GM19193 (cell line): ENCODE data around the gene DGCR2.

Experiments
- POLR2A ChIP-seq: IDR thresholded peaks from 4 replicates; pipeline ENCODE4 v1.6.1; 2011; ENCODE audit not compliant: insufficient read depth, insufficient read length; ENCODE audit errors: extremely low read depth

DGCR2 gene

DNA sequence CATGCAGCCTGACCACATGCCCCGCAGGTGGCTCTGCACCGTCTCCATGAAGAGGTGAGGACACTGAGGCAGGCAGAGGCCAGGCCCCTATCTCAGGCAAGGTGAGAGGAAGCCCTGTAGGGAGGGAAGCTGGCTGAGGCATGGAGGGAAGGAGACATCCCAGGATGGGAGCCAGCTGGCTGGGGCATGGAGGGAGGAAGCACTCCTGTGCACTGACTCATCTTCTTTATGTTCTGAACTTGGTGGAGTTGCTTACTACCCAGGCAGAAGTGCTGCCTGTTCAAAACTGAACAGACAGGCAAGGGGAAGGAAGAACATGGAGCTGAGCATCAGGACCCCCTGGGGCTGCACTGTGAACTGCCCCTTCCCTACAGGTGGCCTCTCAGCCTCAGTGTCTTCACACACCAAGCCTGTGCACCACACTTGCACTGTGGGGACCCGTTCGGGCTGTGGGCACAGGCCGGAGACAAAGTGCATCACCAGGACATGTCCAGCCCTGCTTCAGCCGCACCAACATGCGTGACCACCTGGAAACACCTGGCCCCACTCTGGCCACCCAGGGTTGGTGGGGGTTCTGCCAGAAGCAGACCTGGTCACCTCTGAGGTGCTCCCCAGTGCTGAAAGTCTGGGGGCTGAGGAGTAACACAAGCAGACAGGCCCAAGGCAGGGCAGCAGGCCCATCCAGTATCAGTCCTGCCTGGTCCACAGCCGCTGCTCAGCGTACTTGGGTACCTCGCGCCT, 55.5 kb downstream of the DGCR2 start:
- no peak for TF ChIP-seq POLR2A

DNA sequence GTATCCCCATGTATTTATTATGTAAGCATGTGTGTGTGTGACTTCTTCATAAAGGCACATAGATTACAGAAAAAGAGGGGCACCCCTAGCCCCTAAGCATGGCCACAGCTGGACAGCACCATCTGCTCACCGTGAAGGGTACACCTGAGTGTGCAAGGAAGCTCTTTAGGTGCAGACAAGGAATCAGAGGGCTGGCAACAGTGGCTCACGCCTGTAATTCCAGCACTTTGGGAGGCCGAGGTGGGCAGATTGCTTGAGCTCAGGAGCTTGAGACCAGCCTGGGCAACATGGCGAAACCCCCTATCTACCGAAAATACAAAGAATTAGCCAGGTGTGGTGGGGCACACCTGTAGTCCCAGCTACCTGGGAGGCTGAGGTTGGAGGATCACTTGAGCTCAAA, 56.3 kb downstream of the DGCR2 start:
- no peak for TF ChIP-seq POLR2A

DNA sequence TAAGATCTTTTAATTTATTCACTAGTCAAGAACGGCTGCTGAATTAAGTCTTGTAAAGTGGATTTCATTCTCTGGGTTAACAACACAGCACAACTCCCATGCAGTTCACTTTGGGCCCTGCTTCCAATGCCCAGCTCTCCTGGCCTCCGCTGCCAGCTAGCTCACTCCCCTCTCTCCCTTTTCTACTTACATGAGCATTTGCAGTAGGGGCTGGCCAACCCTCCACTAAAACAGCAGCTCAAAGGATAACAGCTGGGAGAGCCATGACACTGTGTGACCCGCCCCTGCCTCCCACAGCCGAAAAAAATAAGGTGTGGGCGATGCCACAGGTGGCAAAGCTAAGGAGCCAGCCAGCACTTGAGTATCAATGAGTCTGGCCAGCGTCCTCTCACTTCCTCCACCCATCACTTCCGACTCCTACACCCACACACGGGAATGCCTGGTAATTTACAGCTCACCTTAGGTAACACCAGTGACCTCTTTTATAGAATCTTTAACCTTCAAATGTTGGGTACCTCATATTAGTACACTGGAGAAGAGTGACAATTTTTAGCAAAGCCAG, 56.8 kb downstream of the DGCR2 start:
- no peak for TF ChIP-seq POLR2A

DNA sequence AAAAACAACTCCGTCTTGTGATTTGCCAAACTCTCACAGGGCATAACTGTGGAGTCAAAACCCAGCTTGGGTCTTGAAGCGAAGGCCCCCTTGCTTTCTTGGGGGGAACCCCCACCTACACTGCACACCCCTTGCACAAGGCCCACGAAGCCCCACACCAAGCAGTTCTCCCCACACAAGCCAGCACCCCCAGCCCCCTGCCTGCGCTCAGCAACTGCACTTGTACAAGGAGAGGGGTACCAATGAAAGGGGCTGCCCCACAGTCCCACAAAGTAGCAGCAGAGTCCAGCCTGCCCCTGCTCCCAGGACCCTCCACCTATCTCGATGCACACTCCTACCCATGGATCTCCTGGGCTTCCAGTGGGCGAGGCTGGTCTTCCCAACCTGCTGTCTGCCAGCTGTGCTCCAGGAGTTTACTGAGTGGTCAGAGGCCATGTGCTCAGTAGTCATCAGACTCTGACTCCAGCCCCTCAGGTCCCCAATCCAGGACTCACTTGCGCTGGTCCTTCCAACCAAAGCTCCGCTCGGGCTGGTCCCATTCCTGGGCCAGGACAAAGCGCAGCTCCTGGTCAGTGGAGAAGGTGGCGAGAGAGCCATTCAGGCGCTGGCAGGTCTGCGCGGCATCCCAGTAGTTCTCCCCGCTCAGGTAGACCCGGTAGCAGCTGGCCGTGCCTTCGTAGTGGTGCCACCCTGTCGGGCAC, 57.7 kb downstream of the DGCR2 start:
- no peak for TF ChIP-seq POLR2A

DNA sequence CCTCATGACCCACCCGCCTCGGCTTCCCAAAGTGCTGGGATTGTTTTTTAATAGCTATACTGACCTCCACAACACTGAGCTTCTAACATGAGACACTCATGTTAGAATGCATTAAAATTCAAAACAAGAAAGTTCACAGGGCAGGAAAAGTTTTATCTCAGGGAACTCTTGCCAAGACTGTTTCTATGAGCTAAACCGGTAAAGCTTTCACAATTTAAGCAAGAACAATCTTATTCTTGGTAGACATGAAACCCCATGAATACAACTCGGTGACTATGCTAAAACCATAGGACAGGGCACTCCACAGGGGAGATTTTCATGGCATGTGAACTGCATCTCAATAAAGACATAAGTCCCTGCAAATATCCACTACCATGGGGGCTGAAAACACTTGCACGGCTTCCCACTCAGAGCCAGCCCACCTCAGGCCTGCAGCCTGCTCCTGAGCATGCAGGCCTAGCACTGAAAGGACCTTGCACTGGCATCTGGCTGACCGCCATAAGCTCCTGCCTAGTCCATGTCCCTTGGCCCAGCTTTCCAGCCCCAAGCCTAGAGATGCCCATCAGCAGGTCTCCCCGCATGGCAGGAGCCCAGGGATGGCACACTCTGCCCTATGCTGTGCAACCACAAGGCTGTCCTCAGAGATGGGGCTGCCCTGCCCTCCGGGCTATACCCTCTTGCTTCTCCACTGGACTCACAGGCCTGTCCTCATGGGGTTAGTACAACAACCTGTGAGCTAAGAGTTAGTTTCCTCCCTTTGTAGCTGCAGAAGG, 58.4 kb downstream of the DGCR2 start:
- TF ChIP-seq POLR2A, result no peak

DNA sequence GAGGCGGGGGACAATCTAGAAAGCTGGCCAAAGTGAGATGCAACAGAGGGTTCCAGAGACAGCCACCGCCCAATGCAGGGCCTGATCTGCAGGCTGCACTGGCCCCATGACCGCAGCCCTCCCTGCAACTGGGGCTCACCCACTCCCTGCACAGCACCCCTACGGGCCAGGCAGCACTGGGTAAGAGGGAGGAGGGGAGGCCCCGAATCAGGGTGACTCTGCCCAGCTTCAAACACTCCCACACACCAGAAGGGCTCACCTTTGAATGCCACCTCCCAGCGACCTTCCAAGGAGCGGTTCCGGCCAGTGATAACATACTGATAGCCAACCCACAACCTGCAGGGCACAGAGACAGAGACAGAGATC, 59.3 kb downstream of the DGCR2 start:
- TF ChIP-seq POLR2A, result no peak

DNA sequence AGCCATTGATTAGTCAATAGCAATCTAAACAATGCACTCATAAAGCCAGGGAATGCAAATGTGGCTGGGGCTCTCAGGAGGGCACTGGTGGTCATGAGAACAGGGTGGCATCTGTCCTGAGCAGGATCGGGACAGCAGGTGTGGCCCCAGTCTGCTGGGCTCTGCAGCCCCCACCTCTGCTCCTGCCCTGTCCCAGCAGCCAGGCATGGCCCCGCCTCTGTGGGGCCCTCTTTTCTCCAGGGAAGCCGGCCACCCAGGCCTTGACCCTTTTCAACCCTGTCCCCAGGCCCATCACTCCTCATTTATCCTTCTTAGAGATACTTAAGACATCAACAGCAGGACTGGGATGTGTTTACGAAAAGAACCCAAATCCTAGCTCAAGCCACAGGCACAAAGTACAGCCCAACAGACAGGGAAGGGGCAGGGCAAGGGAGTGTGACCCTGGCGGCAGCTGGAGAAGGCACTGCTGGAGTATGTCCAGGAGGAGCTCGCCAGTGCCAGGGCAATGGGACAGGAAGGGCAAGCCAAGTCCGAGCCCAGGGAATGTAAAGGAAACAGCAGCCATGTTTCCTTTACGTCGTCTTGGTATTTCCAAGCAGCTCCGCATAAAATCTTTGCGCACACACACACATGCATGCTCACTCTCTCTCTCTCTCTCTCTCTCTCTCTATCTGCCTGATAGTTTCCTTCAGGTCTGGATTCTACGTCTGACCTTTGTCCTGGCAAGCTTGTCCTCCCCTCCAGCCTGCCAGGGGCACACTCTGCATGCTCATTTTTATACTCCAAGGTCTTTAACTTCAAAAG, 59.9 kb downstream of the DGCR2 start:
- no peak for TF ChIP-seq POLR2A

DNA sequence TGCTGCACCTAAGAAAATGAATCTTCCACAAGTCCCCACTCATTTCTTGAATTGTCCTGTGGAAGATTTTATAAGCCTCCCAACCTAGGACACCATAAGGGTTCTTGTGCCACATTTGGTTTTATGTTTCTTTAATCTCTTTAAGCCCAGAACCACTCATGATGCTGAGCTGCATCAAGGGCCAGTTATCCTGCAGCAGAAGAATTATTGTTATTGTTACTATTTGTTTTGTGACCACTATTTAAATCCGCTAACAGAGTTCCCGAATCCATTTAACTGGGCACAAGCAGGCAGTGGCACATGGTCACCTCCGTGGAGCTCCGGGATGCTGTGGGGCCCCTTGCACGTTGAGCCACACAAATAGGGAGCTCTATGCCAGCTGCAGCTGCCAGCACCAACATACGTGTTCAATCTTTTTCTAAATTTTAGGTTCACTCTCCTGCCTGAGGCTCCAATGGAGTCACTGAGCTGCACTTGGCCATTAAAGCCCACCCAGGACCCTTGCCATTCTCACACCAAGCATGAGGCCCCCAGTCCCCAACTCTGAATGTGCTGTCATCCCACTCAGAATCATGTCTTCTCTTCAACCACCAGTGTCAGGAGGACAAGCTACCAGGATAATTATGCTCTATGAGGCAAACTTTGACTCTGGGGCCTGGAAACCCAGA, 60.6 kb downstream of the DGCR2 start:
- TF ChIP-seq POLR2A, result no peak

DNA sequence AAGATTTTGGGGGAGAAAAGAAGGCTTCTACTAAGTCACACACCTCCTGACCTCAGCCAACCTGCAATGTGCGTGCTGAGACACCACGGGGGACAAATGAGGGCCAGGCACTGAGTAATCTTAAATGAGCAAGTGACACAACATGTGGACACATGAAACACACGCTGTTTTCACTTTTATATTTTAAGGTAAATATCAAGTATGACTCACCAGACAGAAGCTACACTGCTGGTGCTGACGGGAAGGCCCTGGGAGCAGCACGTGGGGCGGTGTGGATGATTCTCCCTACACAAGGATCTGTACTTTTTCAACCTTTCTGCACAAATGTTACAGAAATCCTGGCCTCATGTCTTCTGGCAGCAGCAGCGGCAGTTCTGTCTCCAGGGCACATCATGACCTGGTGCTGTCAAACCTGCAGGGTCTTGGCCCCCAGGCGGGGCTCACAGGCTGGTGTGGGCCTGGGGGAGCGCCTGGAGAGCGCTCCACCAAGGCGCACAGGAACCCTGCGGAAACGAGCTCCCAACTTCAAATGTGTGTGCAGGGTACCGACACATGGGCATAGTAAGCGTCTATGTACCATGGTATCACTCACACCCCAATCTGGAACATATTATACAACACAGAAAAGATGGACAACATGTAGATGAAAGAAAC, 61.7 kb downstream of the DGCR2 start:
- no peak for TF ChIP-seq POLR2A

DNA sequence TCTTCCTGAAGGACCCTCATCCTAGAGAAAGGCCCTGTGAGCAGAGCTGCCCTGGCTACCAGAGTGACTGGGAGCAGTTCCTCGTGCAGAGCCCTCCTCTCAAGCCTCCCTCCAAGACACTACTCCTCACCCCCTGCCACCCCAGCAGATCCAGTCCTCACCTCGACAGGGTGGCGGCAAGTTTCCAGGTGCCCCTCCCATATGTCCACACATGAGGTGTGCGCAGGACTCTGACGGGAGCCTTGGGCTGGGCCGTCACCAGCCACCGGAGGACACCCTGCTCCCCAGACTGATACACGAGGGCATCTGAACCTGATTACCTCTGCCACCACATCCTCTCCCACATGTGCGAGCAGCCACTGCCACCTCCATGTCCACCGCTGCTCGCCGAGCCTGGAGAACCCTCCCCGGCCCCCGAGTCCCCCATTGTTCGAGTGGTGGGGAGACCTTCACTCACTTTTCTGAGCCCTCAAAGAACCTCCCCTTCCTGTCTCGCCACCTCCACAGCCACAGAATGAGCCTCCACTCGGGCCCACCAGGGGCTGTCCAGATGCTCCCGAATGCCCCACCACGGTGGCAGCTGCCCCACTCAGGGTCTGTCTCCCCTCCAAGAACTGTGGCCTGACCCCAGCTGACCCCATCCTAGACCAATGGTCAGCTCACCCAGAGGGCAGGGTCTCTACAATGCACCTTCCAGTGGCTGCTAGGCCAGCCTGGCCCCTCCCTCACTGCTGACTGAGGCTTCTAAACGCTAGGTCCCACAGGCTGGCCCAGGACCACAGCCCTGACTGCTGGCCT, 62.5 kb downstream of the DGCR2 start:
- no peak for TF ChIP-seq POLR2A

DNA sequence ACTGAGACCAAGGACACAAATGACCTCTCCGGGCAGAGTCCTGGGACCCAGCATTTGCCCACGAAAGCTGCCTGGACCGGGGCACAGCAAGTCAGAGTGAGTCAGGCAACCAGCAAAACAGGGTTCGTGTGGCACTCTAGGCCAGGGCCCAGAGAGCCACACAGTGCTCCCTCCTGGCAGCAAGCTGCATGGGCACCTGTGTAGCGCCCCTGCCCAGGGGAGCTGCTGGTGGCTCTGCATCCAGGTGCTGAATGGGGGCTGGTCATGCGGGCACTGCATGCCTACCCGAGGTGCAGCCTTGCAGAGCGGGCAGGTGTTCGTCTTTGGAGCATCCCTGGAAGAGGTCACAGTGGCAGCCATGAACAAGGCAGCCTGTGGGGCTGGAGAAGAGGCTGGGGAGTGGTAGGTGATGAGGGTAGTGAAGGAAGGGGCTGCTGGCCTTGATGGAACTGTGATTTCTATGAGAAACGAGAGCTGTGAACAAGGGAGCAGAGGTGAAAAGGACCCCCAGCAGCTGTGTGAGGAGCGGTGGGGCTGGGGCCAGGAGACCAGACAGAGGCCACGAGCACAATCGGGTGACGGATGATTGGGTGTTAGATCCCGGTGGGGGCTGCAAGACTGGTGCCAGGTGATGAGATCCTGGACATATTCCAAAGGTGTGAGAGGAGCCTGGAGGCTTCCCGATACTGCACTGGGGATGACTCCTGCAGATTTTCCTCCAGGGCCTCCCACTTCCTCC, 63.3 kb downstream of the DGCR2 start:
- no peak for TF ChIP-seq POLR2A

DNA sequence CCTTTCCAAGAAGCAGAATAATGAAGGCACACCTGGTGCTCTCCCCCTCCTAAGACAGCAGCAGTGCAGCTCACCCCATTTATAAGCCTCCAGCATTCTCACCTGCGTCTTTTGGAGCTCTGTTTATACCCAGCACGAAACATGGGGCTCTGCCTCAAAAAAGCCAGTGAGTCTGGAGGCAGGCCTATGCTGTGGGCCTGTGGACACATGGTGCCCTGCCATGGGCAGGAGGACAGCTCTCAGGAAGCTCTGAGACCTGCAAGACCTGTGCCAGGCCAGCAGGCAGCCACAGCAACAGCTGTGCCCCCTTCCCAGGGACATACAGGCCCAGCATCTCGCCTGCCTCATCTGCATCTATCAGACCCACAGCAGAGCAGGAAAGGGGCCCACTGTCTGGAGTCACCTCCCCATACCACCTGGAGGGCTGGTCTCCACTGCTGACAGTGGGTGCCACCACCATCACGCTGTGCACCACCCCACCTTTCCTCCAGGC, 64.2 kb downstream of the DGCR2 start:
- TF ChIP-seq POLR2A, result no peak
